GM12878 (cell line): Measurements from ENCODE around the gene GRIK5.

ENCODE experiments used
- POLR2A ChIP-seq: IDR thresholded peaks from 2 replicates; pipeline ENCODE4 v1.6.1; 2011; ENCODE audit warnings: low read depth, mild to moderate bottlenecking, low read length
- TF ChIP-seq, protein P1 (sequence below): fragments of 450-650 bp; IDR thresholded peaks from 2 replicates; pipeline ENCODE4 v1.6.1; 2017; ENCODE audit warnings: mild to moderate bottlenecking, moderate library complexity
- TF ChIP-seq, protein P2 (sequence below): fragments of 450-650 bp; IDR thresholded peaks from 2 replicates; pipeline ENCODE4 v1.6.1; 2017; ENCODE audit warnings: mild to moderate bottlenecking

GRCh38 chr19:41968751-41969595, 101.0 kb downstream of the GRIK5 start:
- TF ChIP-seq, protein P1, sequence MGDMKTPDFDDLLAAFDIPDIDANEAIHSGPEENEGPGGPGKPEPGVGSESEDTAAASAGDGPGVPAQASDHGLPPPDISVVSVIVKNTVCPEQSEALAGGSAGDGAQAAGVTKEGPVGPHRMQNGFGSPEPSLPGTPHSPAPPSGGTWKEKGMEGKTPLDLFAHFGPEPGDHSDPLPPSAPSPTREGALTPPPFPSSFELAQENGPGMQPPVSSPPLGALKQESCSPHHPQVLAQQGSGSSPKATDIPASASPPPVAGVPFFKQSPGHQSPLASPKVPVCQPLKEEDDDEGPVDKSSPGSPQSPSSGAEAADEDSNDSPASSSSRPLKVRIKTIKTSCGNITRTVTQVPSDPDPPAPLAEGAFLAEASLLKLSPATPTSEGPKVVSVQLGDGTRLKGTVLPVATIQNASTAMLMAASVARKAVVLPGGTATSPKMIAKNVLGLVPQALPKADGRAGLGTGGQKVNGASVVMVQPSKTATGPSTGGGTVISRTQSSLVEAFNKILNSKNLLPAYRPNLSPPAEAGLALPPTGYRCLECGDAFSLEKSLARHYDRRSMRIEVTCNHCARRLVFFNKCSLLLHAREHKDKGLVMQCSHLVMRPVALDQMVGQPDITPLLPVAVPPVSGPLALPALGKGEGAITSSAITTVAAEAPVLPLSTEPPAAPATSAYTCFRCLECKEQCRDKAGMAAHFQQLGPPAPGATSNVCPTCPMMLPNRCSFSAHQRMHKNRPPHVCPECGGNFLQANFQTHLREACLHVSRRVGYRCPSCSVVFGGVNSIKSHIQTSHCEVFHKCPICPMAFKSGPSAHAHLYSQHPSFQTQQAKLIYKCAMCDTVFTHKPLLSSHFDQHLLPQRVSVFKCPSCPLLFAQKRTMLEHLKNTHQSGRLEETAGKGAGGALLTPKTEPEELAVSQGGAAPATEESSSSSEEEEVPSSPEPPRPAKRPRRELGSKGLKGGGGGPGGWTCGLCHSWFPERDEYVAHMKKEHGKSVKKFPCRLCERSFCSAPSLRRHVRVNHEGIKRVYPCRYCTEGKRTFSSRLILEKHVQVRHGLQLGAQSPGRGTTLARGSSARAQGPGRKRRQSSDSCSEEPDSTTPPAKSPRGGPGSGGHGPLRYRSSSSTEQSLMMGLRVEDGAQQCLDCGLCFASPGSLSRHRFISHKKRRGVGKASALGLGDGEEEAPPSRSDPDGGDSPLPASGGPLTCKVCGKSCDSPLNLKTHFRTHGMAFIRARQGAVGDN, result no peak
- no peak for TF ChIP-seq POLR2A
- TF ChIP-seq, protein P2, sequence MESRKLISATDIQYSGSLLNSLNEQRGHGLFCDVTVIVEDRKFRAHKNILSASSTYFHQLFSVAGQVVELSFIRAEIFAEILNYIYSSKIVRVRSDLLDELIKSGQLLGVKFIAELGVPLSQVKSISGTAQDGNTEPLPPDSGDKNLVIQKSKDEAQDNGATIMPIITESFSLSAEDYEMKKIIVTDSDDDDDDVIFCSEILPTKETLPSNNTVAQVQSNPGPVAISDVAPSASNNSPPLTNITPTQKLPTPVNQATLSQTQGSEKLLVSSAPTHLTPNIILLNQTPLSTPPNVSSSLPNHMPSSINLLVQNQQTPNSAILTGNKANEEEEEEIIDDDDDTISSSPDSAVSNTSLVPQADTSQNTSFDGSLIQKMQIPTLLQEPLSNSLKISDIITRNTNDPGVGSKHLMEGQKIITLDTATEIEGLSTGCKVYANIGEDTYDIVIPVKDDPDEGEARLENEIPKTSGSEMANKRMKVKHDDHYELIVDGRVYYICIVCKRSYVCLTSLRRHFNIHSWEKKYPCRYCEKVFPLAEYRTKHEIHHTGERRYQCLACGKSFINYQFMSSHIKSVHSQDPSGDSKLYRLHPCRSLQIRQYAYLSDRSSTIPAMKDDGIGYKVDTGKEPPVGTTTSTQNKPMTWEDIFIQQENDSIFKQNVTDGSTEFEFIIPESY, result no peak
